Effector memory CD8-positive, alpha-beta T cell (primary cell): ENCODE measurements around the gene FXR1.
"Not testable (repeated sequence)": the region's sequence is repeated elsewhere in the genome, so short reads cannot be mapped to it uniquely, and the experiment has no call there.

Experiments
- ATAC-seq: fragments of 150-1000 bp; cut with Tn5 transposase; replicated peaks from 2 replicates; pipeline ENCODE4 v1.10.0; 2021; ENCODE audit warnings: mild to moderate bottlenecking, moderate library complexity
- DNase-seq, 3 experiments: peaks; one replicate each; pipeline ENCODE4 v3.0.0; 2021
- H3K27ac Mint-ChIP-seq, 2 donors: one replicate each; pipeline ENCODE4 v1.8.0; 2022; ENCODE audit warnings: mild to moderate bottlenecking in 2 of 2, mixed read lengths in 2 of 2, moderate library complexity in 2 of 2
- H3K27me3 Mint-ChIP-seq, 2 donors: one replicate each; pipeline ENCODE4 v1.8.0; 2022; ENCODE audit warnings: mixed read lengths in 2 of 2
- H3K36me3 Mint-ChIP-seq: one replicate; pipeline ENCODE4 v1.8.0; 2022; ENCODE audit warnings: mild to moderate bottlenecking, moderate library complexity, mixed read lengths; ENCODE audit not compliant: insufficient read depth
- H3K4me1 Mint-ChIP-seq, 2 donors: one replicate each; pipeline ENCODE4 v1.8.0; 2022; ENCODE audit warnings: low read depth in 2 of 2, mixed read lengths in 2 of 2
- H3K4me3 Mint-ChIP-seq, 2 donors: one replicate each; pipeline ENCODE4 v1.8.0; 2022; ENCODE audit warnings: mild to moderate bottlenecking in 2 of 2, mixed read lengths in 2 of 2, moderate library complexity in 2 of 2
- H3K9me3 Mint-ChIP-seq, 2 donors: one replicate each; pipeline ENCODE4 v1.8.0; 2022; ENCODE audit warnings: mixed read lengths in 2 of 2
- total RNA-seq, 9 experiments: gene quantifications; one replicate each; lab custom pipeline; 2026; lab: John Stamatoyannopoulos, UW

The FXR1 gene
- 145 to 187 (median 158) reads per million in 9 experiments for total RNA-seq

- Mint-ChIP-seq H3K36me3 (peaks cover 33% of the 10 kb centered on the region), H3K4me3 (peak within 1 kb of the TSS; percentile 94 to 97), H3K4me1 (peaks cover 27 to 49% of the 10 kb centered on the region in 2 donors), H3K9me3 (no peaks in the 10 kb centered on the region), H3K27me3 (no peaks in the 10 kb centered on the region), H3K27ac (peak within 1 kb of the TSS; percentile 95 to 98)
- peak; percentile 88 to 92 (median 88) for DNase-seq
- ATAC-seq = peak; percentile 90
These were observed at the start of gene FXR1 for GRCh38 chr3:180912304-180913296. Gene FXR1, plus strand, starts transcription at chr3:180912670. Its CDS starts 16 bp downstream, at chr3:180912686.

DNA sequence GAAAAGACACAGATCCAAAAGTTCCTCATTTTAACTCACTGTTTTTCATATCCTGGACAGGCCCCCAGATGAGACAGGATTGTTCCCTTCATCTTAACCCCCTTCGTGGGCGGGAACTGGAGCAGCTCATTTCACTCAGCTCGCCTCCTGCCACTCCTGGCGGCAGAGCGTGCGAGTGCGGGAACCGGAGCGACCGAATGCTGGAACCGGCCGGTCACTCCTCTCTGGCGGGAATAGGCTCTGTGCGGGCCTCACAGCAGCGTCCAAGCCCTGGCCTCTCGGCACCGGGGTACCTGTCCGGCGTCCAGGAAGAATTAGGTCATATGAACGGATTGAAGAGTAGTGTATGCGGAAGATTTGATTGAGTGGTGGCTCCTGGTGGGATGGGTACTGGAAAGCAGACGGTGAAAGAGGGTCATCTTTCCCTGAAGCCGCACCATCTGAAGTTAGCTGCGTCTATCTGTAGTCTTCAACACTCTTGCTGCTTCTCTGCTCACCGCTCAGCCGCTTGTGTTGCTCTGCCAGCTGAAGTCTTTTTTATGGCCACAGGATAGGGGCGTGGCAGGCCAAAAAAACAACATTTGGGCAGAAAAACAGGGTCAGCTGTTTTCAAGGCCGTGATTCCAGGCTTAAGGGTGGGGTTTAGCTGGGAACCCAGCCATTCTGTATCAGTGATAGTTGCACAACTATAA lies 42.3 kb upstream of the FXR1 start:
- no peak overlapping the region for H3K27ac Mint-ChIP-seq
- ATAC-seq (no peak), DNase-seq (no peak)
- H3K36me3 Mint-ChIP-seq = no peaks in the 10 kb centered on the region
- H3K9me3 Mint-ChIP-seq = no peaks in the 10 kb centered on the region
- H3K4me3 Mint-ChIP-seq = peak overlapping the region in 1 of 2 donors; percentile 36
- H3K4me1 Mint-ChIP-seq = peaks cover 0 to 5% of the 10 kb centered on the region in 2 donors
- peaks cover 42 to 50% of the 10 kb centered on the region in 2 donors for H3K27me3 Mint-ChIP-seq

DNA sequence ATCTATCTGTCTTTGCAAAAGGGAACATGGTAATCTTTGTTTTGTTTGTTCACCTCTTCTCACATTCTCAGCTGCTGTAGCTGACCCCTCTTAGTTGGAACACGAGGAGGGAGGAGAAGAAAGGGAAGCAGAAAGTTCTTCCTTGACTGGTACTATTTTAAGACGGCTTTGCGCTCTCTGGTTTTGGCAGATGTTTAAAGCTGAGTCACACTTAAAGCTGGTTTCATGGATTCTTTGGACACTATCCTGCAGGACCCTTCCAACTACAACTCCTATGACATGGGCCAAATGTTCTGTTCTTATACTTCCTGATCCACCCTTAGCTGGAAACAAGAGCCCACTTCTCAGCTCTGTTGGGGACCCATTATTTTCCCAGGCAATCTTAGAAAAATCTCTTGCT lies 40.6 kb upstream of the FXR1 start:
- Mint-ChIP-seq H3K4me1 (peaks cover 0 to 5% of the 10 kb centered on the region in 2 donors), H3K36me3 (no peaks in the 10 kb centered on the region), H3K9me3 (no peaks in the 10 kb centered on the region), H3K27ac (no peak overlapping the region), H3K4me3 (no peak overlapping the region), H3K27me3 (peaks cover 48 to 58% of the 10 kb centered on the region in 2 donors)
- ATAC-seq (no peak), DNase-seq (no peak)

DNA sequence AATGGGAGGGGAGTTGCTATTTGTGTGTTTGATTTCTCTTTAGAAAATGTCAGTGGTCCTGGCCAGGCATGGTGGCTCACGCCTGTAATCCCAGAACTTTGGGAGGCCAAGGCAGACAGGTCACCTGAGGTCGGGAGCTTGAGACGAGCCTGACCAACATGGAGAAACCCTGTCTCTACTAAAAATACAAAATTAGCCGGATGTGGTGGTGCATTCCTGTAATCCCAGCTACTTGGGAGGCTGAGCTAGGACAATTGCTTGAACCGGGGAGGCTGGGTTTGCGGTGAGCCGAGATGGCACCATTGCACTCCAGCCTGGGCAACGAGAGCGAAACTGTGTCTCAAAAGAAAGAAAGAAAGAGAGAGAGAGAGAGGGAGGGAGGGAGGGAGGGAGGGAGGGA lies 40.0 kb upstream of the FXR1 start:
- peaks cover 51 to 59% of the 10 kb centered on the region in 2 donors for H3K27me3 Mint-ChIP-seq
- not testable (repeated sequence) for H3K4me3 Mint-ChIP-seq

GRCh38 chr3:180875124-180875698 lies 37.3 kb upstream of the FXR1 start:
- Mint-ChIP-seq H3K27ac (no peak overlapping the region), H3K4me1 (peaks cover 0 to 2% of the 10 kb centered on the region in 2 donors), H3K27me3 (peaks cover 24 to 34% of the 10 kb centered on the region in 2 donors), H3K36me3 (peaks cover 4% of the 10 kb centered on the region), H3K9me3 (no peaks in the 10 kb centered on the region), H3K4me3 (no peak overlapping the region)
- DNase-seq (no peak), ATAC-seq (no peak)

More for the DNA sequence above, 40.0 kb upstream of the FXR1 start:
- ATAC-seq, H3K36me3 Mint-ChIP-seq, DNase-seq, H3K27ac Mint-ChIP-seq, H3K4me1 Mint-ChIP-seq, H3K9me3 Mint-ChIP-seq: not testable (repeated sequence)

- H3K36me3 Mint-ChIP-seq = peaks cover 4% of the 10 kb centered on the region
- DNase-seq (no peak), ATAC-seq (no peak)
- H3K4me1 Mint-ChIP-seq = no peaks in the 10 kb centered on the region
- H3K27ac Mint-ChIP-seq = no peak overlapping the region
- H3K4me3 Mint-ChIP-seq = no peak overlapping the region
- no peaks in the 10 kb centered on the region for H3K9me3 Mint-ChIP-seq
- H3K27me3 Mint-ChIP-seq = peaks cover 20 to 27% of the 10 kb centered on the region in 2 donors
These were observed 31.2 kb upstream of the FXR1 start for GRCh38 chr3:180881065-180881801.

- no peak for DNase-seq
- H3K36me3 Mint-ChIP-seq = peaks cover 4% of the 10 kb centered on the region
- peaks cover 12 to 23% of the 10 kb centered on the region in 2 donors for H3K27me3 Mint-ChIP-seq
- no peaks in the 10 kb centered on the region for H3K4me1 Mint-ChIP-seq
- no peaks in the 10 kb centered on the region for H3K9me3 Mint-ChIP-seq
- H3K27ac Mint-ChIP-seq = no peak overlapping the region
- H3K4me3 Mint-ChIP-seq = no peak overlapping the region
- ATAC-seq = no peak
These were observed 30.4 kb upstream of the FXR1 start for GRCh38 chr3:180882115-180882514.

DNA sequence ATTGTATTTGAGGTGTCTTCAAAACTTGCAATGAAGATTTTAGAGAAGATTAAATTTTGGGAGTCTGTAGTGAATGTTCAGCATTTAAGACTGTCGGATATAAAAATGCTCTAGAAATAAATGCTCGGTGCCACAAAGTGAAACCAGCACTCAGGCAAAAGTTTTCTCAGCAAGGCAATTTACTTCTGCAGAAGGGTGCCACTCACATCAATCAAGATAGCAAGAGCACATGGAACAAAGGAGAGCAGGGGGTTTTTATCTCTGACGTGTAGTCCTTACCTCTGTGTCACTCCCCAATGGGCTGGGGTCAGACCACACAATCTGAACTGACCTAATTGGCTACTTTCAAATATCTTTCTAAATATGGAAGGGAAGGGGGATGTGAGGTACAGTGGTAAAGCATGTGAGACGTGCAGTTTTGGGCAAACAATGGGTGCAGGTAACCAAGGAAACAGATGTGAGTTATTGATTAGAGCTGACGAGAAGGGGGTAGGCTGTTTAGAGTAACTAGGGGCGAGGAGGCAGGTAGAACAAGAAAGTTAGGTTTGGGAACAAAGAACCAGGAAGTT lies 23.4 kb upstream of the FXR1 start:
- no peaks in the 10 kb centered on the region for H3K4me1 Mint-ChIP-seq
- no peak overlapping the region for H3K4me3 Mint-ChIP-seq
- H3K9me3 Mint-ChIP-seq = peaks cover 8 to 15% of the 10 kb centered on the region in 2 donors
- H3K27me3 Mint-ChIP-seq = peaks cover 0 to 6% of the 10 kb centered on the region in 2 donors
- peaks cover 4% of the 10 kb centered on the region for H3K36me3 Mint-ChIP-seq
- H3K27ac Mint-ChIP-seq = no peak overlapping the region
- ATAC-seq (no peak), DNase-seq (no peak)

DNA sequence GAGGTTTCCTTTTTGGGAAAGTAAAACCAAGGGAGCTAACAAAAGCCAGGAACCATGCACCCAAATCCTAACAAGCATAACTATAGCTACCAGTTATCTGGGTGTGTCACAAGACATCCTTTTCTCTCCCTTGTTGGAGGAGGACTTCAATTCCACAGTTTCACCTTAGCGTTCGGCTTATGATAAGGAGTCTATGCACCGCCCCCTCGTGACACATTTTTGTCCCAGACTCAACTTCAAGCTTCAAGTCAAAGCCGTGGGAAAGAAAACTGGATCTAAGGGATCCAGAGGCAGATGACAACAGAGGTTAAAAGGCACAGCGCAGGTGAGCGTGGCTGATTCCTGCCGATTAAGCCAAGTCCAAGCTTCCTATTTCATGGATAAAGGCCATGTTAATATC lies 13.9 kb upstream of the FXR1 start:
- Mint-ChIP-seq H3K27ac (no peak overlapping the region), H3K9me3 (peaks cover 2 to 8% of the 10 kb centered on the region in 2 donors), H3K4me3 (no peak overlapping the region), H3K4me1 (no peaks in the 10 kb centered on the region), H3K36me3 (no peaks in the 10 kb centered on the region), H3K27me3 (peaks cover 7 to 22% of the 10 kb centered on the region in 2 donors)
- DNase-seq (no peak), ATAC-seq (no peak)

GRCh38 chr3:180909369-180910127 lies 2.9 kb upstream of the FXR1 start:
- Mint-ChIP-seq H3K4me3 (peak overlapping the region in 1 of 2 donors; percentile 37), H3K4me1 (peaks cover 20 to 28% of the 10 kb centered on the region in 2 donors), H3K9me3 (no peaks in the 10 kb centered on the region), H3K27me3 (peaks cover 6 to 7% of the 10 kb centered on the region in 2 donors), H3K36me3 (peaks cover 17% of the 10 kb centered on the region), H3K27ac (peak overlapping the region in 1 of 2 donors; percentile 95)
- DNase-seq (no peak), ATAC-seq (no peak)

DNA sequence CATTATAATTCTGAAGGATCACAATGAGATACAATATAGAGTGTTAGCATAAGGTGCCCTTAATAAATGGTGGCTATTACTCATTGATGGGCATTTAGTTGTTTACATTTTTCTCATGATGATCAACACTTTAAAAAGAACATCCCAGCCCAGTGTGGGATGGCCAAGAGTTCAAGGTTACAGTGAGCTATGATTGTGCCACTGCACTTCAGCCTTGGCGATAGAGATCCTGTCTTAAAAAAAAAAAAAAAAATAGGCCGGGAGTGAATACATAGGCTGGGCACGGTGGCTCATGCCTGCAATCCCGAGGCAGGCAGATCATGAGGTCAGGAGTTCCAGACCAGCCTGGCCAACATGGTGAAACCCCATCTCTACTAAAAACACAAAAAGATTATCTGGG lies 1.6 kb upstream of the FXR1 start:
- no peak for ATAC-seq
- Mint-ChIP-seq H3K4me3 (peak overlapping the region; percentile 37 to 97), H3K36me3 (peaks cover 22% of the 10 kb centered on the region)

DNA sequence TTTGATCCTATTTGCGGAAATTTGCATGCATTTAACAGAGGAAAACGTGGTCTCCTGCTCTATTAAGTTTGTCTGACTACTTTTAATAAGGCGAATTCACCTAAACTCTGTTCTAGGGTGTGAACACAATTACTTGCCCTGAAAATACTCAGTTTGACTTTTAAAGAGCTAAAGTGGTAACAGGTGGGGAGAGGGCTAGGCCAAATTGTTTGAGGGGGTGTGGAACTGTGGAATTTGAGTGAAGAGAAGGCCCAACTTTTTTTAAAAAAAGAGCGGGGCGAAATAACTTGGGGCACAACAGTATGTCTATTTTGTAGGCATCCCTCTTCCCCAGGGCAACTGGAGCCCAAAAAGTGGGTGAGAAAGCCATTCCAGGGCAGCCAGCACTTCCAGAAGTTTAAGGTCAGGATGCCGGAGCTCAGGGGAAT lies 580 bp upstream of the FXR1 start:
- peaks cover 27 to 45% of the 10 kb centered on the region in 2 donors for H3K4me1 Mint-ChIP-seq

More for the DNA sequence above, 1.6 kb upstream of the FXR1 start:
- no peak for DNase-seq
- peak overlapping the region in 1 of 2 donors; percentile 95 for H3K27ac Mint-ChIP-seq
- H3K9me3 Mint-ChIP-seq = no peaks in the 10 kb centered on the region
- peaks cover 27 to 38% of the 10 kb centered on the region in 2 donors for H3K4me1 Mint-ChIP-seq
- peaks cover 3 to 4% of the 10 kb centered on the region in 2 donors for H3K27me3 Mint-ChIP-seq

More for the DNA sequence above, 580 bp upstream of the FXR1 start:
- DNase-seq = no peak
- Mint-ChIP-seq H3K9me3 (no peaks in the 10 kb centered on the region), H3K36me3 (peaks cover 28% of the 10 kb centered on the region), H3K27me3 (no peaks in the 10 kb centered on the region), H3K4me3 (peak overlapping the region; percentile 94 to 97), H3K27ac (peak overlapping the region; percentile 95 to 98)
- ATAC-seq = peak; percentile 1
